ENCODE data around the gene LRRC32.

Gene LRRC32

GRCh38 chr11:76696756-76697155 is 26.2 kb upstream of the LRRC32 start:
- no peaks in the 10 kb centered on the region for H3K9me3 Mint-ChIP-seq
- peaks cover 31% of the 10 kb centered on the region for H3K4me1 Mint-ChIP-seq
- no peaks in the 10 kb centered on the region for H3K36me3 Mint-ChIP-seq (ENCODE audit: low read depth)
- TF ChIP-seq, protein P1, sequence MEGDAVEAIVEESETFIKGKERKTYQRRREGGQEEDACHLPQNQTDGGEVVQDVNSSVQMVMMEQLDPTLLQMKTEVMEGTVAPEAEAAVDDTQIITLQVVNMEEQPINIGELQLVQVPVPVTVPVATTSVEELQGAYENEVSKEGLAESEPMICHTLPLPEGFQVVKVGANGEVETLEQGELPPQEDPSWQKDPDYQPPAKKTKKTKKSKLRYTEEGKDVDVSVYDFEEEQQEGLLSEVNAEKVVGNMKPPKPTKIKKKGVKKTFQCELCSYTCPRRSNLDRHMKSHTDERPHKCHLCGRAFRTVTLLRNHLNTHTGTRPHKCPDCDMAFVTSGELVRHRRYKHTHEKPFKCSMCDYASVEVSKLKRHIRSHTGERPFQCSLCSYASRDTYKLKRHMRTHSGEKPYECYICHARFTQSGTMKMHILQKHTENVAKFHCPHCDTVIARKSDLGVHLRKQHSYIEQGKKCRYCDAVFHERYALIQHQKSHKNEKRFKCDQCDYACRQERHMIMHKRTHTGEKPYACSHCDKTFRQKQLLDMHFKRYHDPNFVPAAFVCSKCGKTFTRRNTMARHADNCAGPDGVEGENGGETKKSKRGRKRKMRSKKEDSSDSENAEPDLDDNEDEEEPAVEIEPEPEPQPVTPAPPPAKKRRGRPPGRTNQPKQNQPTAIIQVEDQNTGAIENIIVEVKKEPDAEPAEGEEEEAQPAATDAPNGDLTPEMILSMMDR (IDR thresholded peaks at IDR 0.05; ENCODE audit: unreplicated experiment in 3 of 3): no peak
- peaks cover 14% of the 10 kb centered on the region for H3K27me3 Mint-ChIP-seq (ENCODE audit: low read depth)
- H3K4me3 Mint-ChIP-seq: no peak overlapping the region
- H3K27ac Mint-ChIP-seq: no peak overlapping the region

DNA sequence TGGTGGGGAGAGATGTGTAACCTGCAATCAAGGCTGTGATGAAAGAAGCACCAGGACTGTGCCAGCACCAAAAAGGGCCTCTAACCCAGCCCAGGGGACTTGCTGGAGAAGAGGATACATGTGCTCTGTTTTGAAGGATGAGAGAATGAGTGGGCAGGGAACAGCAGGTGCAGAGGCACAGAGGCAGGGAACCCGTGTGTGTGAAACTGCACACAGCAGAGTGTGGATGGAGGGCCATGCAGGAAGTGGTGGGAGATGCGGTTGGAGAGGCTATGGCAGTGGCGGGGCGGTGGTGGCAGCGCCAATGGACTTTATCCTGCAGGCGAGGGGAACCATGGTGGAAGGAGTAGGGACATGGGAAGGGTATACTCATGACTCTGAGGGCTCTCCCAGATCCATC is 25.2 kb upstream of the LRRC32 start:
- peaks cover 14% of the 10 kb centered on the region for H3K27me3 Mint-ChIP-seq (ENCODE audit: low read depth)
- no peaks in the 10 kb centered on the region for H3K36me3 Mint-ChIP-seq (ENCODE audit: low read depth)
- no peak overlapping the region for H3K4me3 Mint-ChIP-seq
- no peak overlapping the region for H3K27ac Mint-ChIP-seq
- H3K4me1 Mint-ChIP-seq: peaks cover 27% of the 10 kb centered on the region
- TF ChIP-seq, protein P1 (IDR thresholded peaks at IDR 0.05; ENCODE audit: unreplicated experiment in 3 of 3): no peak
- H3K9me3 Mint-ChIP-seq: no peaks in the 10 kb centered on the region

DNA sequence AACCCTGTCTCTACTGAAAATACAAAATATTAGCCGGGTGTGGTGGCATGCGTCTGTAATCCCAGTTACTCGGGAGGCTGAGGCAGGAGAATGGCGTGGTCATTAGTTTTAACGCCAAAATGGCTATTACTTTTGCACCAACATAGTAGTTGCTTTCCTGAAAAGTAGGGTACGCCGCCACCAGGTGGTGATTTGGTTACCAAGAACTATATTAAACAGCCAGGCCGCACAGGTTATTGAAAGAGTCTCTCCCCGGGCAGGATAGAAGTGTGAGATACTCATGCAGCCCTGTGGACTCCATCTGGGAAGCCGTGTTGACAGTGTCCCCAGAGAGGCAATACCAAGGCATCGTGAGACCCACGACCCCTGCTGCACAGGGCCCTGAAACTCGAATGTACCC is 24.6 kb upstream of the LRRC32 start:
- Mint-ChIP-seq H3K36me3 (ENCODE audit: low read depth) (no peaks in the 10 kb centered on the region), H3K4me1 (peaks cover 20% of the 10 kb centered on the region), H3K4me3 (no peak overlapping the region), H3K27me3 (ENCODE audit: low read depth) (peaks cover 8% of the 10 kb centered on the region), H3K27ac (no peak overlapping the region), H3K9me3 (no peaks in the 10 kb centered on the region)
- TF ChIP-seq, protein P1 (IDR thresholded peaks at IDR 0.05; ENCODE audit: unreplicated experiment in 3 of 3): no peak

GRCh38 chr11:76694664-76695063 is 24.1 kb upstream of the LRRC32 start:
- H3K9me3 Mint-ChIP-seq: no peaks in the 10 kb centered on the region
- TF ChIP-seq, protein P1 (IDR thresholded peaks at IDR 0.05; ENCODE audit: unreplicated experiment in 3 of 3): no peak
- H3K4me1 Mint-ChIP-seq: peaks cover 15% of the 10 kb centered on the region
- H3K27me3 Mint-ChIP-seq (ENCODE audit: low read depth): peaks cover 5% of the 10 kb centered on the region
- H3K36me3 Mint-ChIP-seq (ENCODE audit: low read depth): no peaks in the 10 kb centered on the region
- no peak overlapping the region for H3K4me3 Mint-ChIP-seq
- no peak overlapping the region for H3K27ac Mint-ChIP-seq

GRCh38 chr11:76693806-76694205 is 23.3 kb upstream of the LRRC32 start:
- H3K4me1 Mint-ChIP-seq: peaks cover 14% of the 10 kb centered on the region
- no peak overlapping the region for H3K27ac Mint-ChIP-seq
- no peak overlapping the region for H3K4me3 Mint-ChIP-seq
- no peaks in the 10 kb centered on the region for H3K36me3 Mint-ChIP-seq (ENCODE audit: low read depth)
- no peaks in the 10 kb centered on the region for H3K9me3 Mint-ChIP-seq
- peaks cover 5% of the 10 kb centered on the region for H3K27me3 Mint-ChIP-seq (ENCODE audit: low read depth)
- TF ChIP-seq, protein P1 (IDR thresholded peaks at IDR 0.05; ENCODE audit: unreplicated experiment in 3 of 3): no peak

- Mint-ChIP-seq H3K36me3 (ENCODE audit: low read depth) (no peaks in the 10 kb centered on the region), H3K27ac (no peak overlapping the region), H3K4me3 (no peak overlapping the region), H3K4me1 (peaks cover 12% of the 10 kb centered on the region), H3K9me3 (no peaks in the 10 kb centered on the region), H3K27me3 (ENCODE audit: low read depth) (no peaks in the 10 kb centered on the region)
- TF ChIP-seq, protein P1 (IDR thresholded peaks at IDR 0.05; ENCODE audit: unreplicated experiment in 3 of 3): no peak
These were observed 22.4 kb upstream of the LRRC32 start for GRCh38 chr11:76692956-76693355.

Measured in nephron (organoid).